GM12878 (cell line): ENCODE data around the gene ZNF827.

Experiments
- ATF2 ChIP-seq: IDR thresholded peaks from 2 replicates; pipeline ENCODE4 v1.6.1; 2012; ENCODE audit warnings: low read length, inconsistent platforms
- CBX3 ChIP-seq: fragments of 200-600 bp; sonication (generic); IDR thresholded peaks from 2 replicates; pipeline ENCODE4 v1.6.1; 2016; ENCODE audit warnings: low read depth, borderline replicate concordance
- CTCF ChIP-seq, 3 experiments: IDR thresholded peaks in 2 of 3; conservative IDR thresholded peaks in 1 of 3; 2 replicates each; pipeline ENCODE4 v1.5.1; 2011; ENCODE audit warnings: low read depth in 3 of 3, low read length in 3 of 3, mild to moderate bottlenecking in 3 of 3, control low read depth in 2 of 3, moderate library complexity in 2 of 3, inconsistent platforms in 1 of 3, mixed read lengths in 1 of 3; ENCODE audit not compliant: control insufficient read depth in 2 of 3, insufficient read depth in 1 of 3; ENCODE audit errors: extremely low read depth in 1 of 3
- E2F4 ChIP-seq: IDR thresholded peaks from 2 replicates; pipeline ENCODE4 v1.6.1; 2012; ENCODE audit warnings: low read depth, low read length, improper control_type of control experiment
- EGR1 ChIP-seq, 2 experiments: IDR thresholded peaks; 1 replicate in 1 of 2; 2 replicates in 1 of 2; pipeline ENCODE4 v1.6.1; 2011 to 2012; ENCODE audit warnings: low read depth in 2 of 2, low read length in 2 of 2, borderline replicate concordance in 1 of 2, mild to moderate bottlenecking in 1 of 2, moderate library complexity in 1 of 2
- EZH2 ChIP-seq: IDR thresholded peaks from 2 replicates; pipeline ENCODE4 v1.6.1; 2012; ENCODE audit warnings: low read depth, mild to moderate bottlenecking, control low read depth, inconsistent platforms, low read length, borderline replicate concordance; ENCODE audit not compliant: control insufficient read depth
- JUND ChIP-seq: IDR thresholded peaks from 2 replicates; pipeline ENCODE4 v1.6.1; 2012; ENCODE audit warnings: low read depth, mild to moderate bottlenecking, low read length, improper control_type of control experiment, moderate library complexity
- PAX8 ChIP-seq: fragments of 450-650 bp; IDR thresholded peaks from 2 replicates; pipeline ENCODE4 v1.6.1; 2017; ENCODE audit warnings: mild to moderate bottlenecking, moderate library complexity
- POLR2A ChIP-seq: IDR thresholded peaks from 2 replicates; pipeline ENCODE4 v1.6.1; 2011; ENCODE audit warnings: low read depth, mild to moderate bottlenecking, low read length
- SMAD1 ChIP-seq: fragments of 450-650 bp; IDR thresholded peaks from 2 replicates; pipeline ENCODE4 v1.6.1; 2018; ENCODE audit warnings: mild to moderate bottlenecking, low read depth; ENCODE audit not compliant: partially characterized antibody
- TBL1XR1 ChIP-seq: IDR thresholded peaks from 2 replicates; pipeline ENCODE4 v1.6.1; 2012; ENCODE audit warnings: low read depth, low read length, improper control_type of control experiment

- no peak for TF ChIP-seq PAX8
- no peak for TF ChIP-seq CTCF (IDR thresholded peaks at IDR 0.05 in 2 of 3, conservative IDR thresholded peaks at IDR 0.05 in 1 of 3; ENCODE audit: control insufficient read depth in 2 of 3, extremely low read depth in 1 of 3, insufficient read depth in 1 of 3, low read depth in 3 of 3, low read length in 3 of 3)
- no peak for TF ChIP-seq CBX3
- TF ChIP-seq SMAD1: no peak
- no peak for TF ChIP-seq EGR1 (IDR thresholded peaks at IDR 0.05; ENCODE audit: borderline replicate concordance in 1 of 2, low read depth in 2 of 2, low read length in 2 of 2)
- no peak for TF ChIP-seq E2F4
- TF ChIP-seq TBL1XR1: no peak
- TF ChIP-seq POLR2A: no peak
- no peak for TF ChIP-seq ATF2
- TF ChIP-seq EZH2: no peak
- no peak for TF ChIP-seq JUND
These were observed 73.2 kb downstream of the ZNF827 start for GRCh38 chr4:145865274-145865941.
